Uterus (tissue), 2 donors: ENCODE data around the gene CHID1.

Experiments
- CTCF ChIP-seq, 4 experiments: fragments of 200-600 bp in 2 of 4; fragments of 450-650 bp in 2 of 4; sonication (generic) in 2 of 4; IDR thresholded peaks; one replicate each; pipeline ENCODE4 v1.5.1; 2016 to 2019; ENCODE audit warnings: antibody characterized with exemption in 4 of 4, mild to moderate bottlenecking in 2 of 4, moderate library complexity in 1 of 4
- POLR2A ChIP-seq, 2 donors: fragments of 450-650 bp; IDR thresholded peaks; one replicate each; pipeline ENCODE4 v1.6.1; 2016; ENCODE audit warnings: antibody characterized with exemption in 2 of 2, mild to moderate bottlenecking in 1 of 2, moderate library complexity in 1 of 2

GRCh38 chr11:957212-957920 lies 46.8 kb upstream of the CHID1 start:
- TF ChIP-seq POLR2A (IDR thresholded peaks at IDR 0.05) (no peak), CTCF (IDR thresholded peaks at IDR 0.05) (no peak)
